Heart left ventricle (tissue), 16 donors: ENCODE data around the gene MED15. TPM values are rescaled to one million over a fixed set of nuclear protein-coding genes. Genes with fewer than 3 reads are reported as not detected.
"Not testable (repeated sequence)": the region's sequence is repeated elsewhere in the genome, so short reads cannot be mapped to it uniquely, and the experiment has no call there.

Experiments used
- ATAC-seq, 4 donors: fragments of 200-7000 bp; cut with Tn5 transposase; one replicate each; pipeline ENCODE4 v1.9.1; 2020 to 2022; ENCODE audit warnings: moderate library complexity in 4 of 4, mild to moderate bottlenecking in 3 of 4, moderate number of reproducible peaks in 1 of 4
- DNase-seq, 5 donors: peaks; one replicate each; pipeline ENCODE4 v3.0.0-alpha.2; 2020
- H3K27ac ChIP-seq, 12 donors: fragments of 200-600 bp; sonication (generic) in 4 of 12; one replicate each; pipeline versions ENCODE4 v1.5.0 to v1.8.0; 2016 to 2022; ENCODE audit warnings: mild to moderate bottlenecking in 2 of 12
- H3K27me3 ChIP-seq, 9 donors: fragments of 200-600 bp; sonication (generic) in 2 of 9; one replicate each; pipeline versions ENCODE4 v1.5.1 to v1.8.0; 2016 to 2022; ENCODE audit warnings: mild to moderate bottlenecking in 3 of 9
- H3K36me3 ChIP-seq, 9 donors: fragments of 200-600 bp; sonication (generic) in 2 of 9; one replicate each; pipeline versions ENCODE4 v1.5.0 to v1.8.0; 2018 to 2022; ENCODE audit warnings: mild to moderate bottlenecking in 2 of 9
- H3K4me1 ChIP-seq, 12 donors: fragments of 200-600 bp; sonication (generic) in 4 of 12; one replicate each; pipeline versions ENCODE4 v1.5.0 to v1.8.0; 2016 to 2022; ENCODE audit warnings: mild to moderate bottlenecking in 3 of 12
- H3K4me3 ChIP-seq, 12 donors: fragments of 200-600 bp; sonication (generic) in 4 of 12; one replicate each; pipeline versions ENCODE4 v1.5.0 to v1.8.0; 2017 to 2022; ENCODE audit warnings: mild to moderate bottlenecking in 9 of 12, moderate library complexity in 4 of 12
- H3K9me3 ChIP-seq, 12 donors: fragments of 200-600 bp; sonication (generic) in 4 of 12; one replicate each; pipeline versions ENCODE4 v1.5.0 to v1.8.0; 2016 to 2022; ENCODE audit warnings: mild to moderate bottlenecking in 1 of 12
- CTCF ChIP-seq, 12 donors: fragments of 200-600 bp; sonication (generic) in 4 of 12; IDR thresholded peaks; one replicate each; pipeline versions ENCODE4 v1.5.0 to v1.8.0; 2018 to 2022; ENCODE audit warnings: antibody characterized with exemption in 12 of 12, mild to moderate bottlenecking in 5 of 12
- POLR2A ChIP-seq, 2 donors: fragments of 450-650 bp; IDR thresholded peaks; one replicate each; pipeline ENCODE4 v1.6.1; 2017; ENCODE audit warnings: antibody characterized with exemption in 2 of 2, mild to moderate bottlenecking in 2 of 2, moderate library complexity in 2 of 2
- WGBS, 4 donors: extraction: QIAGEN DNeasy Blood & Tissue Kit in 2 of 4; methylation state at CpG; one replicate each; pipeline versions ENCODE4 v1.1.5 to v1.1.7; 2013 to 2018; 5-methylcytosine and 5-hydroxymethylcytosine counted together
- intact Hi-C, 10 donors: fragments of 100-400 bp; cut with DNase I; formaldehyde crosslinking; loops; one replicate each; pipeline versions ENCODE4 v1.11.1 to v1.14.2; 2022
- polyA plus RNA-seq, 2 donors: library from polyadenylated mRNA; stranded (reverse); fragments of 200-250 nt; gene quantifications; one replicate each; pipeline ENCODE4 v1.2.3, GENCODE V29; 2013
- total RNA-seq, 9 donors: library from RNA; depleted of rRNA in 2 of 9; stranded (reverse); fragments of >200 nt in 2 of 9; fragmentation: NEBNext Ultra II Directional in 3 of 9; extraction: Animal tissue kit (Norgen Biotek cat#: 25700) in 3 of 9; gene quantifications; one replicate each; pipeline versions ENCODE4 v1.1.0 to v1.2.4, GENCODE V29; 2016 to 2023
- donor health status: ischemic (EF 13 %, LVEDD 7.1; RV severe dilation, severe dysfunction).
- donor health status: healthy with polysubstance abuse.
- donor health status: DM: no; HTN: yes; CAD: no.
- donor health status: DM: no; HTN: no; CAD: no.
- donor health status: ischemic (EF 25% LVEDD 6.9; RV normal size, moderate dysfunction).
- donor health status: ischemic (EF 25% LVEDD 5.7; RV mildly dilated, moderate dysfunction).
- donor health status: healthy.
- donor health status: DM: yes; HTN: yes; CAD: no.
- donor health status: ischemic (EF 35%, LVEDD 5.7; RV mildly dilated, moderate dysfunction).
- donor health status: nonischemic (EF 11% LVEDD 7.7; RV severe dilation, severe dysfunction).
- donor health status: DM: yes; HTN: yes; CAD: no.
- donor health status: PGD.
- donor health status: ischemic (EF 29% LVEDD 5.4; RV normal size, mild dysfunction).
- donor health status: nonischemic (EF 23%, LVEDD 6.1; RV moderate dilation, normal function).

Gene MED15
- total and polyA plus RNA-seq, 11 donors, result 27.9 to 78.3 (median 43.0) TPM

DNA sequence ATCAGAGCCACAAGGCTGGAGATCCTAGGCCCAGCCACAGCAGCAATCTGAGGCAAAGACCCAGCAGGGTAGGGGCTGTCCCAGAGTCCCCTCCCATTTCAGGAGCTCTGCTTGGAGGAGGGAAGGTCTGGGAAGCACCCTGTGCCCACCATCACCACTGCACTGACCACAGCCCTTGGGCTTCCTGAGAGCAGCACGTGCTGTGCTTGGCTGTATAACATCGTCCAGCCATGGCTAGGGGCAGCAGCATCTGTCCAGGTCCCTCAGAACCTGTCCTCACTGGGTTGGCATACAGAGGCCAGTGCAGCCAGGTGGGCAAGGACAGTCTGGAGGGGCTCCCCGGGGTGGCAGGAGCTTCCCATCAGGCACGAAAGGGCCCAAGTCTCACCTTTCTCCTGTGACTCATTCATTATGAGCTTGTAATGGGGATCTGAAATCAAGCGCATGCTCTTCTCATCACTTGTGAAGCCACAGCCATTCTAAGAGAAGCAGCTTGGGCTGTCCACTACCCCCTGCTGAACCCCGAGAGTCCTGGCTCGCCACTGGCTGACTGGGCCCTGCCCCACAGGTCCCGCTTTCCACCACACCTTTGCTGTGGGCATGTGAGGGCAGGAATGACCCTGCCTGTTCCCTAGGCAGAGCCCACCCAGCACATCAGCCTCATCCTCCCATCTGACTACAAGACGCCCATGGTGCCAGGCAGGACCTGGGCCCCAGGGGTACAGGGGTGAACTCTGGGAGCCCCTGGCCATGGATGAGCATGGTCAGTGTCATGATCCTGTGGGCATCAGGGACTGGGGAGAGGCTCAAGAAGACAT lies 83.3 kb downstream of the MED15 start:
- DNase-seq (peak in 1 of 5 donors; percentile 6), ATAC-seq (no peak)
- intact Hi-C loops, result no loop called here
- no peaks in the 10 kb centered on the region for H3K4me1 ChIP-seq
- H3K27ac ChIP-seq, result no peak overlapping the region
- H3K36me3 ChIP-seq, result peaks cover 0 to 24% (median 20%) of the 10 kb centered on the region in 9 donors
- no peaks in the 10 kb centered on the region for H3K9me3 ChIP-seq
- 85 to 92% (median 90%) methylated on average over 4 to 9 of the region's 9 CpGs for WGBS, 4 donors
- TF ChIP-seq CTCF (IDR thresholded peaks at IDR 0.05), result no peak
- no peak for TF ChIP-seq POLR2A (IDR thresholded peaks at IDR 0.05)
- H3K4me3 ChIP-seq, result no peak overlapping the region
- H3K27me3 ChIP-seq, result no peaks in the 10 kb centered on the region

DNA sequence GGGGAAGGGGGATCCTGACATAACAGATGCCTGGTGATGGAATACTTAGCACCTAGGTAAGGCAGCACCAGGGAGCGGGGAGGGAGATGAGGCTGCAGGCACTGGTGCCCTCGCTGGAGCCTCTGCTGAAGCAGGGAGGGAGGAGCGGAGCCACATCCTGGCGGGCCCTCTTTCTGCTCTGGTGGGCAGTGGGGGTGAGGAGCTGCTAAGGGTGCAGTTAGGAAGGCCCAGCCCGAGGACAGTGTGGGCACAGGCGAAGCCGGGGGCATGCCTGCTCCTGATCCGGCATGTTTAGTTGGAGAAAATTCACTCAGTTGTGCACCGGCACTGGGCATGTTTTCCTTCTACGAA lies 83.9 kb downstream of the MED15 start:
- Histone ChIP-seq H3K27me3 (no peaks in the 10 kb centered on the region), H3K36me3 (peaks cover 0 to 18% (median 15%) of the 10 kb centered on the region in 9 donors), H3K4me1 (no peaks in the 10 kb centered on the region), H3K27ac (no peak overlapping the region), H3K4me3 (no peak overlapping the region), H3K9me3 (no peaks in the 10 kb centered on the region)
- ATAC-seq, result no peak
- 83 to 92% (median 89%) methylated on average over 9 to 10 of the region's 10 CpGs for WGBS, 4 donors
- peak in 1 of 5 donors; percentile 13 for DNase-seq
- intact Hi-C loops, result no loop called here
- TF ChIP-seq POLR2A (IDR thresholded peaks at IDR 0.05) (no peak), CTCF (IDR thresholded peaks at IDR 0.05) (no peak)

GRCh38 chr22:20591660-20592310 lies 84.4 kb downstream of the MED15 start:
- 56 to 84% (median 74%) methylated on average over 12 to 28 of the region's 28 CpGs for WGBS, 4 donors
- peaks cover 0 to 13% (median 9%) of the 10 kb centered on the region in 9 donors for H3K36me3 ChIP-seq
- DNase-seq (no peak), ATAC-seq (peak in 1 of 4 donors; percentile 41)
- no peaks in the 10 kb centered on the region for H3K9me3 ChIP-seq
- no peak overlapping the region for H3K27ac ChIP-seq
- intact Hi-C loops, result no loop called here
- TF ChIP-seq CTCF (IDR thresholded peaks at IDR 0.05) (no peak), POLR2A (IDR thresholded peaks at IDR 0.05) (no peak)
- H3K4me3 ChIP-seq, result no peak overlapping the region
- no peaks in the 10 kb centered on the region for H3K4me1 ChIP-seq
- no peaks in the 10 kb centered on the region for H3K27me3 ChIP-seq

- DNase-seq, H3K9me3 ChIP-seq, H3K27ac ChIP-seq, ATAC-seq, H3K27me3 ChIP-seq, H3K36me3 ChIP-seq, intact Hi-C loops, H3K4me1 ChIP-seq, H3K4me3 ChIP-seq: not testable (repeated sequence)
Measured at GRCh38 chr22:20594038-20594437, 86.6 kb downstream of the MED15 start.

DNA sequence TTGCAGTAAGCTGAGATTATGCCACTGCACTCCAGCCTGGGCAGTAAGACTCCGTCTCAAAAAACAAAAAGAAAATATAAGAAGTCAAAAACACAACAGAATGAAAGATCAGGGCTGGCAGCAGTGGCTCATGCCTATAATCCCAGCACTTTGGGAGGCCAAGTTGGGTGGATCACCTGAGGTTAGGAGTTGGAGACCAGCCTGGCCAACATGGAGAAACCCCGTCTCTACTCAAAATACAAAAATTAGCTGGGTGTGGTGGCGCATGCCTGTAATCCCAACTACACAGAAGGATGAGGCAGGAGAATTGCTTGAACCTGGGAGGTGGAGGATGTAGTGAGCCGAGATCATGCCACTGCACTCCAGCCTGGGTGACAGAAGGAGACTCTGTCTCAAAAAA lies 87.1 kb downstream of the MED15 start:
- WGBS, 4 donors, result 80 to 94% (median 91%) methylated on average over 4 of the region's 4 CpGs
- H3K4me3 ChIP-seq, H3K36me3 ChIP-seq, DNase-seq, H3K4me1 ChIP-seq, intact Hi-C loops, ATAC-seq, H3K27ac ChIP-seq, H3K27me3 ChIP-seq, H3K9me3 ChIP-seq: not testable (repeated sequence)
